HG03457 (cell line): Measurements from ENCODE around the gene TMEM132C.
"Not testable (repeated sequence)": the region's sequence is repeated elsewhere in the genome, so short reads cannot be mapped to it uniquely, and the experiment has no call there.

Experiments used
- ATAC-seq: cut with Tn5 transposase; IDR thresholded peaks from one replicate; pipeline ENCODE4 v1.9.1; 2021; ENCODE audit warnings: moderate number of reproducible peaks; ENCODE audit not compliant: unreplicated experiment

TMEM132C gene

GRCh38 chr12:128267131-128267622 lies at the start of gene TMEM132C:
Gene TMEM132C (plus strand): TSS chr12:128267170. CDS start chr12:128267403, 233 bp downstream.
- no peak for ATAC-seq

- ATAC-seq, result no peak
These were observed 42.7 kb upstream of the TMEM132C start for GRCh38 chr12:128224226-128224625.

DNA sequence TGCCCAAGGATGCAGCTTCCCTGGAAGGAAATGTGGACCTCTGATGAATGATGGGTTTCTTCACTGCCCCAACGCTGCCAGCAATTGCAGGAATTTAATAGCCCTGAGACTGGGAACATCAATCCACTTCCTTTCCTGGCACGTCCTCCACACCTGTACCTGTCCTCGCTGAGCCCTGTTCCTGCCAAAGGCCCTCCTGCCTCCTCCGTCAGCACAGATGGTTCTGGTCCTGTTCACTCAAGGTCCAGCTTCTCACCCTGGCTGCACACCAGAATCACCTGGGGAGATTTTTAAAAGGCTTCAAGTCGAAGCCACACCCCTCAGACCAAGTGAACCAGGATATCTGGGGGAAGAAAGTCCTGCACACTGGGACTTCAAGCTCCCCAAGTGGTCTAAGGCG lies 38.4 kb upstream of the TMEM132C start:
- ATAC-seq, result no peak

DNA sequence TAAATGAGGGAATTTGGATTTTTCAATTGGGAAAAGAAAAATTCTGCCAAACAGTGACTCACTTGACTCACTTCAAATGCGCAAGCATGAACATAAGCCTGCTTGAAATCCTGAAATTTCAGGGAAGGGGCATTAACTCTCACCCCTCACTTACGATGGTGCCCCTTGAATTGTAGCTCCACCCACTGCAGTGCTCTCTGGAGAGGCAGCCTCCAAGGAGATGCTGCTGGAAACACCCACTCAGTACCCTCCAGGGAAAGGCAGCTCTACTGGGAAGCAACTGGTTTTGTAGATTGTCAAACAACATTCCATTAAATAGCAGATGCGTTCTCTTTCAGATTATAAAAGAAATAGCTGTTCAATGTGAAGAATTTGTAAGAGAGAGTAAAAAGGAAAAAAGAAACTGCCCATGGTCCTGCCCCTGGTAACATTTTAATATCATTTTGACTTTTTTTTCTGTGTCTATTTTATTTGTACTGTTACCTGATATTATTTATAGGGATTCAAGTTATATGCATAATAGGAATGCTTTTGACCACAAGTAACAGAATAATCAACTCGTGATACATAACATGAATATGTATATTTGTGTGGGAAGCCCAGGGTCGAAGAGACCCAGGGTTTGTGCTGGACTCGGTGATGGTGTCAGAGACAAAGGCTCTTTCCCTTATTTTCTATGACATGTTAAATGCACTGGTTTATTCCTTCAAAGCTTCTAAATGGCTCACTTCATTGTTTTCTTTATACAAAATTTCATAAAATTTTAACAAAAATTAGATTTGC lies 31.1 kb upstream of the TMEM132C start:
- ATAC-seq, result no peak

- no peak for ATAC-seq
These were observed 30.4 kb upstream of the TMEM132C start for GRCh38 chr12:128236525-128236924.

DNA sequence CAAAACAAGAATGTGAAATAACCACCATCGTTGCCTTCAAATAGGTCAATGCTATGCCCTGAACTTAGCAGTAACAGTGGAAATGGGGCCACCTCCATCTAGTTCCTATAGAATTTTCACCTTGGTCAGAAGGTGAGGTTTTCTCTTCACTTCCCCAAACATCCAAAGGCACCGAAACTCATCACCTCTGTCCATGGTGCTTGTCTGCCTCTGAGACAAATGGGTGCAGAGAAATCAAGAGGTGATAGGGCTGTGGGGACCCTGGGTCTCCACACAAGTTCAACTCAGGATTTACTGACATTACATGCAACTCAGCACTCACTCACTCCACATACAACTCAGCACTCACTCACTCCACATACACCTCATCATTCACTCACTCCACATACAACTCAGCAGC lies 26.2 kb upstream of the TMEM132C start:
- ATAC-seq, result no peak

- ATAC-seq, result no peak
These were observed 21.8 kb upstream of the TMEM132C start for GRCh38 chr12:128245121-128245520.

DNA sequence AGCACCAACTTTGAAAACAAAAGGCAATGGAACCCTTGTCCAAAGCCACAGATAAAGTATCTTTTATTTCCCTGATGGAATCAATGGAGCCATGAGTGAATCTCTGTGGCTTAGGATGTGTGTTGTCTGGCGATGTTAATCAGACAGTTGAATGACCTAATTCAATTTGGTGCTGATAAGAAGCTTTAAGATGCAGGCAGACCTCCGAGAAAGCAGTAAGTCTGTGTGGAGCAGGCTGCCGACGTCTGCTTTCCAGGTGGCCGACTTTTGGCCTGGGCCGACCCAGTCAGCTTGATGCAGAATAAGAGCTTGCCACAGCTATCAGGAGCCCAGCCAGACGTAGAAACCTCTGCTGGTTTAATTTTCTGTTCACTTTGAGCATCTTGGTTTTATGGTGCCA lies 21.1 kb upstream of the TMEM132C start:
- ATAC-seq, result no peak

DNA sequence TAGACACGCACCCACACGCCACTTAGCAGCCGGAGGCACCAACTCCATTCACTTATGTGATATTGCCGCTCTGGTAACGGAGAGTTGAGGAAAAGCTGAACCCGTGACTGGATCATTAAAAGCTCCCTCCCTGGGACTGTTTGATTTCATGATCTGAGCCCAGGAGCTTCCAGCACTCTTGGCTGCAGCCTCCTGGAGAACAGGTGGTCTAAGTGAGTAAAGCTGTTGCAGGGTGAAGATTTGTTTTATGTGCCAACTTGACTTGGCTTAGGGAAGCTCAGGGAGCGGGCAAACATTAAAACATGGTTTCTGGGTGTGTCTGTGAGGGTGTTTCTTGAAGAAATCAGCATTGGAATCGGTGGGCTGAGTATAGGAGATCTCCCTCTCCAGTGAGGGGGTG lies 16.9 kb upstream of the TMEM132C start:
- no peak for ATAC-seq

GRCh38 chr12:128253829-128254228 lies 13.1 kb upstream of the TMEM132C start:
- ATAC-seq, result not testable (repeated sequence)

- ATAC-seq, result no peak
These were observed 8.0 kb upstream of the TMEM132C start for GRCh38 chr12:128258866-128259555.

- no peak for ATAC-seq
These were observed 7.4 kb upstream of the TMEM132C start for GRCh38 chr12:128259556-128260070.

GRCh38 chr12:128261757-128262156 lies 5.2 kb upstream of the TMEM132C start:
- no peak for ATAC-seq

GRCh38 chr12:128265566-128265965 lies 1.4 kb upstream of the TMEM132C start:
- ATAC-seq, result no peak

- ATAC-seq, result no peak
These were observed 884 bp upstream of the TMEM132C start for GRCh38 chr12:128266086-128266485.

GRCh38 chr12:128266541-128267130 lies 334 bp upstream of the TMEM132C start:
- ATAC-seq, result no peak

GRCh38 chr12:128267651-128268378 lies 845 bp downstream of the TMEM132C start:
- ATAC-seq, result no peak

- no peak for ATAC-seq
These were observed 1.5 kb downstream of the TMEM132C start for GRCh38 chr12:128268379-128268995.

DNA sequence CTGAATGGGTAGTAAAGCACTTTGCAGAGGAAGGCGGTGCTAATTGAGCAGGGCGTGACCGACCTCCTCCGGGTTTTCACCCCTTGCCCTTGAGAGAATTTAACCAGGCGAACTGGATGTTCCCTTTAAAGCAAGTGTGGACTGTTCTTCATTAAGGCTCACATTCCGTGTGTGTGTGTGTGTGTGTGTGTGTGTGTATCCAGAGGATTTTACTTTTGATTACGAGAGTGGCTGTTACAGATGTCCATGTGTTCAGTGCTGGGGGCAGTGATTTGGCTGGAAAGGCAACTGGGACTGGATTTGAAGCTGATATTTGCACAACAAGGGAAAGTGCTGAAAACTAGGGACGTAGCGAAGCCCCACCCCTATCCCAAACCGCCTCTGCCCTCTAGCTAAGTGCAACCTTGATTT lies 2.2 kb downstream of the TMEM132C start:
- no peak for ATAC-seq

- ATAC-seq, result no peak
These were observed 9.5 kb downstream of the TMEM132C start for GRCh38 chr12:128276471-128276870.
